Activated naive CD4-positive, alpha-beta T cell treated with Interleukin-2 at 50 U/mL for 16 hours (primary cell): ENCODE measurements around the gene FTSJ3.
"Not testable (repeated sequence)": the region's sequence is repeated elsewhere in the genome, so short reads cannot be mapped to it uniquely, and the experiment has no call there.

Experiments used
- DNase-seq: peaks from one replicate; pipeline ENCODE4 v3.0.0-alpha.2; 2020

The FTSJ3 gene

GRCh38 chr17:63827002-63827800, at the start of gene FTSJ3, which contains the start of gene PSMC5:
TSS of gene FTSJ3 (minus strand) at chr17:63827663. CDS start at chr17:63826902, 761 bp downstream.
TSS of gene PSMC5 (plus strand) at chr17:63827431. CDS start at chr17:63827491, 60 bp downstream.
- peak; percentile 97 for DNase-seq

GRCh38 chr17:63874693-63875092, 47.2 kb upstream of the FTSJ3 start:
- DNase-seq: not testable (repeated sequence)

GRCh38 chr17:63874061-63874626, 46.7 kb upstream of the FTSJ3 start:
- DNase-seq: not testable (repeated sequence)

GRCh38 chr17:63873577-63873976, 46.1 kb upstream of the FTSJ3 start, which contains the start of gene CSH2:
TSS of gene CSH2 (minus strand) at chr17:63873677. CDS start at chr17:63873614, 63 bp downstream.
- not testable (repeated sequence) for DNase-seq

GRCh38 chr17:63871646-63872365, 44.3 kb upstream of the FTSJ3 start:
- not testable (repeated sequence) for DNase-seq

- not testable (repeated sequence) for DNase-seq
Observed at GRCh38 chr17:63870292-63870665, 42.8 kb upstream of the FTSJ3 start.

GRCh38 chr17:63869491-63870291, 42.2 kb upstream of the FTSJ3 start:
- DNase-seq: not testable (repeated sequence)

GRCh38 chr17:63866625-63867024, 39.2 kb upstream of the FTSJ3 start:
- DNase-seq: not testable (repeated sequence)

- no peak for DNase-seq
Observed at GRCh38 chr17:63859257-63859656, 31.8 kb upstream of the FTSJ3 start.

GRCh38 chr17:63856425-63856824, 29.0 kb upstream of the FTSJ3 start:
- DNase-seq: not testable (repeated sequence)

- DNase-seq: no peak
Observed at GRCh38 chr17:63855185-63855584, 27.7 kb upstream of the FTSJ3 start.

- no peak for DNase-seq
Observed at GRCh38 chr17:63854709-63855108, 27.2 kb upstream of the FTSJ3 start.

GRCh38 chr17:63853260-63853659, 25.8 kb upstream of the FTSJ3 start:
- no peak for DNase-seq

- DNase-seq: no peak
Observed at GRCh38 chr17:63850401-63850800, 22.9 kb upstream of the FTSJ3 start.

- DNase-seq: peak; percentile 97
Observed at GRCh38 chr17:63848834-63849689, 21.6 kb upstream of the FTSJ3 start.

- no peak for DNase-seq
Observed at GRCh38 chr17:63847525-63848249, 20.2 kb upstream of the FTSJ3 start.

GRCh38 chr17:63845509-63845908, 18.0 kb upstream of the FTSJ3 start:
- DNase-seq: no peak

- no peak for DNase-seq
Observed at GRCh38 chr17:63843910-63844677, 16.6 kb upstream of the FTSJ3 start.

- peak; percentile 32 for DNase-seq
Observed at GRCh38 chr17:63843387-63843888, 16.0 kb upstream of the FTSJ3 start.
